OCI-LY1 (cell line): Measurements from ENCODE around the gene IQCK.

Experiments
- CTCF ChIP-seq: fragments of 200-600 bp; sonication (generic), shearing (Covaris generic); IDR thresholded peaks from 2 replicates; pipeline ENCODE4 v1.5.1; 2017; ENCODE audit warnings: mild to moderate bottlenecking, antibody characterized with exemption, low read length, moderate library complexity, mixed read lengths
- EZH2 ChIP-seq: fragments of 200-600 bp; sonication (generic), shearing (Covaris generic); IDR thresholded peaks from 2 replicates; pipeline ENCODE4 v1.8.0; 2017; ENCODE audit warnings: borderline replicate concordance, mixed run types, mild to moderate bottlenecking, antibody characterized with exemption, low read length, moderate library complexity, mixed read lengths

DNA sequence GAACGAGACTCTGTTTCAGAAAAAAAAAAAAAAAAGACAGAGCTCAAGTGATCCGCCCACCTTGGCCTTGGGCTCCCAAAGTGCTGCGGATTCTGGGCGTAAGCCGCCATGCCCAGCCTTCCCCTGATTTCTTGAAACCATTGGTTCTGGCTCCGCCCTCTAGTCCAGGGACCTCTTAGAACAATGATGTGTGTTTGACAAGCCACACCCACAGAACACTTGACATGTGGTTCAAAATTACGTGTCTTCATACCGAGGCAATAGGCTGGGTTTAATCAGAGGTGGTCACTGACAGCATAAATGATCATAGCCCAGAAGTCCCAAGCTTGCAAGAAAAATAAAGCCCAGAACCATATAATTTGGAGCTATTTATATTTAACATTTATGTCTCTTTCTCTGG is 23.1 kb upstream of the IQCK start:
- TF ChIP-seq CTCF: no peak
- TF ChIP-seq EZH2: no peak
